SU-DHL-6 (cell line): ENCODE results near the gene PLD5.
"Not testable (repeated sequence)": the region's sequence is repeated elsewhere in the genome, so short reads cannot be mapped to it uniquely, and the experiment has no call there.

Source experiments
- H2AFZ ChIP-seq: fragments of 200-600 bp; sonication (generic); 2 replicates; pipeline ENCODE4 v1.6.1; 2014; ENCODE audit warnings: low read depth, mild to moderate bottlenecking, moderate library complexity, mixed read lengths, antibody characterized with exemption, low read length; ENCODE audit not compliant: severe bottlenecking
- H3F3A ChIP-seq: fragments of 200-600 bp; shearing (Covaris generic); 2 replicates; pipeline ENCODE4 v1.6.0; 2016; ENCODE audit warnings: antibody characterized with exemption, mild to moderate bottlenecking; ENCODE audit not compliant: insufficient read depth
- H3K27ac ChIP-seq: fragments of 200-600 bp; sonication (generic); 2 replicates; pipeline ENCODE4 v1.5.1; 2016; ENCODE audit warnings: low read depth, mild to moderate bottlenecking, low read length, moderate library complexity, mixed read lengths
- H3K27me3 ChIP-seq: fragments of 200-600 bp; sonication (generic), shearing (Covaris generic); 2 replicates; pipeline ENCODE4 v1.6.0; 2014; ENCODE audit warnings: mild to moderate bottlenecking, low read length
- H3K36me3 ChIP-seq: fragments of 200-600 bp; sonication (generic); 2 replicates; pipeline ENCODE4 v1.6.1; 2014; ENCODE audit warnings: mild to moderate bottlenecking, low read length, mixed read lengths
- H3K4me2 ChIP-seq: fragments of 300-600, 200-600 bp; shearing (Covaris generic), sonication (generic); 2 replicates; pipeline ENCODE4 v1.6.0; 2014; ENCODE audit warnings: low read length, low read depth, mild to moderate bottlenecking; ENCODE audit not compliant: poor library complexity, severe bottlenecking
- H3K4me3 ChIP-seq: fragments of 200-600 bp; sonication (generic); 2 replicates; pipeline ENCODE4 v1.5.1; 2014; ENCODE audit warnings: antibody characterized with exemption, low read length, mild to moderate bottlenecking, mixed read lengths; ENCODE audit not compliant: insufficient read depth, poor library complexity, severe bottlenecking
- H3K79me2 ChIP-seq: fragments of 200-600 bp; sonication (generic); 2 replicates; pipeline ENCODE4 v1.6.1; 2014; ENCODE audit warnings: mild to moderate bottlenecking, low read length, moderate library complexity; ENCODE audit not compliant: insufficient read depth
- H3K9ac ChIP-seq: fragments of 200-600 bp; sonication (generic); 2 replicates; pipeline ENCODE4 v1.7.0; 2014; ENCODE audit warnings: mild to moderate bottlenecking, low read length
- H3K9me2 ChIP-seq: fragments of 200-600 bp; sonication (generic); replicated peaks from 2 replicates; pipeline ENCODE4 v1.6.1; 2014; ENCODE audit warnings: low read length; ENCODE audit not compliant: insufficient read depth
- H3K9me3 ChIP-seq: fragments of 200-600 bp; sonication (generic); 2 replicates; pipeline ENCODE4 v1.6.1; 2014; ENCODE audit warnings: low read length, mixed read lengths; ENCODE audit not compliant: insufficient read depth
- H4K20me1 ChIP-seq: fragments of 200-600 bp; sonication (generic); 2 replicates; pipeline ENCODE4 v1.6.1; 2014; ENCODE audit warnings: low read depth, mild to moderate bottlenecking, antibody characterized with exemption, low read length, moderate library complexity, mixed read lengths
- EZH2phosphoT487 ChIP-seq: fragments of 200-600 bp; sonication (generic), shearing (Covaris generic); conservative IDR thresholded peaks from 2 replicates; pipeline ENCODE4 v1.6.1; 2018; ENCODE audit warnings: mild to moderate bottlenecking, antibody characterized with exemption, low read length, moderate library complexity, mixed read lengths
- TF ChIP-seq, protein P1 (sequence below): fragments of 200-600 bp; sonication (generic); IDR thresholded peaks from one replicate; pipeline ENCODE4 v1.5.1; 2017; ENCODE audit warnings: antibody characterized with exemption, mild to moderate bottlenecking, low read length, moderate library complexity; ENCODE audit not compliant: insufficient read depth, poor library complexity, severe bottlenecking

Gene PLD5

DNA sequence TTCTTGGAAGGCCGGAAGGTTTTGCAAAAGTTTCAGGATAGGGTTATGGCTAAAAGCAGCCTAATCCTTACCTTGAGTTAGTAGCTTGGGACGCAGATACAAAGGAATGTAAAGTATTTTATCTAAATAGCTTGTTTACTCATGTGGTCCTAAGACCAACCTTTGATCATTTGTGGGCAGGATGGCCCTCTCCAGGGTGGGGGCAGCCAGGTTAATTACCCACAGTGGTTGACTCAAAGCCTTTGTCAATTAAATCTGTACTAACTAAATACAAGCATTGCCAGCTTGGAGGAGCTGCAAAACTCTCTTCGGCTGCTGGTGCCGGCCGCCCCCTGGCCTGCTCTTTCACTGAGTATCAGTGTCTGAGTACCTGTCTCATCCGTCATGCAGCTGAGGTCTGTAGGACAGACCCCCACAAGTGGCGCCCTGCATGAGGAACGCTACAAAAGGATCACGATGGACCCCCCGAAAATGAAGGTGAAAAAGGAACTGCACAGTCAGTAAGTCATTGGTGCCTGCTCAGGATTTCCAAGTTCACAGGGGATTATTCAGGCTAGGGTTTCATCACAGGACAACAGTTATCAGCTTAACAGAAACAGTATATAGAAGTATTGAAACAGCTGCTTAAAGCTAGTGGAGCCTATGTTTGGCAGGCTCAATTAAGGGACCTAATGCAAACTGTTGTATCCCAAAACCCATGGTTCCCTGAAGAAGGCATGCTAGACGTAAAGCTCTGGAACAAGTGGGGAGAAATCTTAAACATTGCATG is 313.1 kb downstream of the PLD5 start:
- Histone ChIP-seq H4K20me1 (no peaks in the 10 kb centered on the region), H3K9me2 (no peaks in the 10 kb centered on the region), H2AFZ (no peak overlapping the region), H3K9me3 (no peaks in the 10 kb centered on the region), H3K27ac (no peak overlapping the region), H3K9ac (no peak overlapping the region), H3K4me2 (no peak overlapping the region), H3K79me2 (no peaks in the 10 kb centered on the region), H3F3A (no peaks in the 10 kb centered on the region), H3K36me3 (no peaks in the 10 kb centered on the region), H3K27me3 (no peaks in the 10 kb centered on the region), H3K4me3 (no peak overlapping the region)
- TF ChIP-seq EZH2phosphoT487, result no peak
- TF ChIP-seq, protein P1, sequence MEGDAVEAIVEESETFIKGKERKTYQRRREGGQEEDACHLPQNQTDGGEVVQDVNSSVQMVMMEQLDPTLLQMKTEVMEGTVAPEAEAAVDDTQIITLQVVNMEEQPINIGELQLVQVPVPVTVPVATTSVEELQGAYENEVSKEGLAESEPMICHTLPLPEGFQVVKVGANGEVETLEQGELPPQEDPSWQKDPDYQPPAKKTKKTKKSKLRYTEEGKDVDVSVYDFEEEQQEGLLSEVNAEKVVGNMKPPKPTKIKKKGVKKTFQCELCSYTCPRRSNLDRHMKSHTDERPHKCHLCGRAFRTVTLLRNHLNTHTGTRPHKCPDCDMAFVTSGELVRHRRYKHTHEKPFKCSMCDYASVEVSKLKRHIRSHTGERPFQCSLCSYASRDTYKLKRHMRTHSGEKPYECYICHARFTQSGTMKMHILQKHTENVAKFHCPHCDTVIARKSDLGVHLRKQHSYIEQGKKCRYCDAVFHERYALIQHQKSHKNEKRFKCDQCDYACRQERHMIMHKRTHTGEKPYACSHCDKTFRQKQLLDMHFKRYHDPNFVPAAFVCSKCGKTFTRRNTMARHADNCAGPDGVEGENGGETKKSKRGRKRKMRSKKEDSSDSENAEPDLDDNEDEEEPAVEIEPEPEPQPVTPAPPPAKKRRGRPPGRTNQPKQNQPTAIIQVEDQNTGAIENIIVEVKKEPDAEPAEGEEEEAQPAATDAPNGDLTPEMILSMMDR, result no peak

DNA sequence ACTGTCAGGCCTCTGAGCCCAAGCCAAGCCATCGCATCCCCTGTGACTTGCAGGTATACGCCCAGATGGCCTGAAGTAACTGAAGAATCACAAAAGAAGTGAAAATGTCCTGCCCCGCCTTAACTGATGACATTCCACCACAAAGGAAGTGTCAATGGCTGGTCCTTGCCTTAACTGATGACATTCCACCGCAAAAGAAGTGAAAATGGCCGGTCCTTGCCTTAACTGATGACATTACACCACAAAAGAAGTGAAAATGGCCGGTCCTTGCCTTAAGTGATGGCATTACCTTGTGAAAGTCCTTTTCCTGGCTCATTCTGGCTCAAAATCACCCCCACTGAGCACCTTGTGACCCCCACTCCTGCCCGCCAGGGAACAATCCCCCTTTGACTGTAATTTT is 314.2 kb downstream of the PLD5 start:
- not testable (repeated sequence) for H3K27me3 ChIP-seq, H3K4me2 ChIP-seq

DNA sequence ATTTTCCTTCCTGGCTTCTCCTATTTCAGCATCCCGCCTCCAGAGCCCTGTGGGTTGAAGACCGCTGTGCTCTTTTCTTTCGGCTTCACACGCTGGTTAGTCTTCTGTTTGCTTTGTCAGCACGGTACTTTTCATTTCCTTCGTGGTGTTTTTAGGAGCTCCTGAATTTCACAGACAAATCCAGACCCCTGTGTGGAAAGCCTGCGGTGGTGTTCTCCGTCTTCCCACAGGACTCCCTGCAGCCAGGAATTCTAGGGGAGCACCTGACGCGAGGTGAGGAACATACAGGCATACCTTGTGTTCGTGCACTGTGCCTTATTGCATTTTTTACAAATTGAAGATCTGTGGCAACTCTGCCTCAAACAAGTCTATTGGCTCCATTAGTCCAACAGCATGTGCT is 315.4 kb downstream of the PLD5 start:
- no peak overlapping the region for H3K4me2 ChIP-seq
- no peaks in the 10 kb centered on the region for H3K36me3 ChIP-seq
- H3K4me3 ChIP-seq, result no peak overlapping the region
- TF ChIP-seq, protein P1, result no peak
- no peak for TF ChIP-seq EZH2phosphoT487
- H3K27ac ChIP-seq, result no peak overlapping the region
- H2AFZ ChIP-seq, result no peak overlapping the region
- no peak overlapping the region for H3K9ac ChIP-seq
- no peaks in the 10 kb centered on the region for H4K20me1 ChIP-seq
- no peaks in the 10 kb centered on the region for H3K27me3 ChIP-seq
- no peaks in the 10 kb centered on the region for H3K9me3 ChIP-seq
- no peaks in the 10 kb centered on the region for H3K79me2 ChIP-seq
- H3K9me2 ChIP-seq, result no peaks in the 10 kb centered on the region
- H3F3A ChIP-seq, result no peaks in the 10 kb centered on the region

More for the DNA sequence above, 314.2 kb downstream of the PLD5 start:
- H2AFZ ChIP-seq, H4K20me1 ChIP-seq, H3K9ac ChIP-seq, H3K36me3 ChIP-seq, H3K79me2 ChIP-seq, H3K9me3 ChIP-seq, H3F3A ChIP-seq, H3K27ac ChIP-seq, H3K4me3 ChIP-seq, H3K9me2 ChIP-seq: not testable (repeated sequence)

DNA sequence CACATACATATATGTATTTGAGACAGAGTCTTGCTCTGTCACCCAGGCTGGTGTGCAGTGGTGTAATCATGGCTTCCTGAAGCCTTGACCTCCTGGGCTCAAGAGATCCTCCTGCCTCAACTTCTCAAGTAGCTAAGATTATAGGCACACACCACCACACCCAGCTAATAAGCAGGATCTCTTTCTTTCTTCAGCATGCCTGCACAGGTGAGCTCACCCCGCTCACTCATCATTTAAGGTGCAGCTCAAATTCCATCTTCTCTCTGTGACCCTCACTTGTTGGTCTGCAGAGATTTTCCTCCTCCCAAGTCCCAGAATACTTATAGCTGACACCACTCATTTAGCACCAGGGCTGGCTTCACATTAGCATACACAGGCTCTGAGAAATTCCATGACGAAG is 316.5 kb downstream of the PLD5 start:
- no peaks in the 10 kb centered on the region for H4K20me1 ChIP-seq
- H3K9me2 ChIP-seq, result no peaks in the 10 kb centered on the region
- no peak overlapping the region for H3K27ac ChIP-seq
- no peak overlapping the region for H3K9ac ChIP-seq
- H3K79me2 ChIP-seq, result no peaks in the 10 kb centered on the region
- no peak overlapping the region for H3K4me2 ChIP-seq
- no peak overlapping the region for H3K4me3 ChIP-seq
- TF ChIP-seq EZH2phosphoT487, result no peak
- TF ChIP-seq, protein P1, result no peak
- H3K27me3 ChIP-seq, result no peaks in the 10 kb centered on the region
- no peaks in the 10 kb centered on the region for H3F3A ChIP-seq
- no peaks in the 10 kb centered on the region for H3K36me3 ChIP-seq
- H3K9me3 ChIP-seq, result no peaks in the 10 kb centered on the region
- no peak overlapping the region for H2AFZ ChIP-seq
